WI38 (cell line): ENCODE data around the gene TRAF2.
A peak's percentile ranks its signal among the peaks of the same experiment; 100 is the strongest.
"Not testable (repeated sequence)": the region's sequence is repeated elsewhere in the genome, so short reads cannot be mapped to it uniquely, and the experiment has no call there.

Experiments used
- H3K4me3 ChIP-seq: 2 replicates; pipeline ENCODE4 v1.5.1; 2011; ENCODE audit warnings: low read depth, mild to moderate bottlenecking, control low read depth, low read length
- CTCF ChIP-seq: IDR thresholded peaks from 2 replicates; pipeline ENCODE4 v1.5.1; 2012; ENCODE audit warnings: low read depth, mild to moderate bottlenecking, control low read depth, low read length

The TRAF2 gene

GRCh38 chr9:136876476-136876875 is 9.8 kb upstream of the TRAF2 start:
- no peak overlapping the region for H3K4me3 ChIP-seq
- no peak for TF ChIP-seq CTCF

- H3K4me3 ChIP-seq: no peak overlapping the region
- TF ChIP-seq CTCF: no peak
Observed at GRCh38 chr9:136880651-136881050, 5.7 kb upstream of the TRAF2 start.

- no peak for TF ChIP-seq CTCF
- H3K4me3 ChIP-seq: no peak overlapping the region
Observed at GRCh38 chr9:136881691-136882108, 4.6 kb upstream of the TRAF2 start.

- H3K4me3 ChIP-seq: peak overlapping the region; percentile 6; the same call in 1 of the 2 replicates
- no peak for TF ChIP-seq CTCF
Observed at GRCh38 chr9:136882109-136882946, 4.0 kb upstream of the TRAF2 start.

GRCh38 chr9:136882947-136883283 is 3.4 kb upstream of the TRAF2 start:
- not testable (repeated sequence) for H3K4me3 ChIP-seq

- not testable (repeated sequence) for H3K4me3 ChIP-seq
Observed at GRCh38 chr9:136883670-136884069, 2.6 kb upstream of the TRAF2 start.

GRCh38 chr9:136886610-136887597 is 588 bp downstream of the TRAF2 start:
- peak overlapping the region; percentile 81 for H3K4me3 ChIP-seq
- no peak for TF ChIP-seq CTCF

- H3K4me3 ChIP-seq: no peak overlapping the region
- no peak for TF ChIP-seq CTCF
Observed at GRCh38 chr9:136888454-136888853, 2.1 kb downstream of the TRAF2 start.
